SU-DHL-6 (cell line): ENCODE measurements around the gene TRAPPC5.

Experiments
- EZH2phosphoT487 ChIP-seq: fragments of 200-600 bp; sonication (generic), shearing (Covaris generic); conservative IDR thresholded peaks from 2 replicates; pipeline ENCODE4 v1.6.1; 2018; ENCODE audit warnings: mild to moderate bottlenecking, antibody characterized with exemption, low read length, moderate library complexity, mixed read lengths
- TF ChIP-seq, protein P1 (sequence below): fragments of 200-600 bp; sonication (generic); IDR thresholded peaks from one replicate; pipeline ENCODE4 v1.5.1; 2017; ENCODE audit warnings: antibody characterized with exemption, mild to moderate bottlenecking, low read length, moderate library complexity; ENCODE audit not compliant: insufficient read depth, poor library complexity, severe bottlenecking

DNA sequence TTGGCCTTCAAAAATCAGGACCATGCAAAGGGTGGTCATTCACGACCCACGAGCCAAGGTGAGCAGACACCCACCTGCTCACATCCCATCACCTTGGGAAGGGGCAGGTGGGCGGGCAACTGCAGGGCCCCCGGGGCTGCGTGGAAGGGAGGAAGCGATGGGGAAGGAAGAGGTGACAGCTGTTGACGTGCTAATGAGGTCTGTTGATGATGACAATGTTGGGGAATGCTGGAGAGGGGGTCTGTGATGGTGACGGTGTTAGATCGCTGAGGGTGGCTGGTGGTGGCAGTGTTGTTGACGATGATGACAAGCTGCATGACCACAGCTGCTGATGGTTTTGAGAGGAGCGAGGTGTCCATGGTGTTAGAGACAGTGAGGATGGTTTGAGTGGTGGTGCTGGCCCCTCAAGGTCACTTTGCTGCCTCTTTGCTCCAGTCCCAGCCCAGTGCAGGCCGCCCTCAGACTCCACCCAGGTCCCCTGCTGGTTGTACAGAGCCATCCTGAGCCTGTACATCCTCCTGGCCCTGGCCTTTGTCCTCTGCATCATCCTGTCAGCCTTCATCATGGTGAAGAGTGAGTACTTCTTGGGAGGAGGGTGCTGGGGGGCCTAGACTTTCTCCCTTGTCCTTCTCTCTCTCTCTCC, 2.8 kb upstream of the TRAPPC5 start:
- TF ChIP-seq, protein P1, sequence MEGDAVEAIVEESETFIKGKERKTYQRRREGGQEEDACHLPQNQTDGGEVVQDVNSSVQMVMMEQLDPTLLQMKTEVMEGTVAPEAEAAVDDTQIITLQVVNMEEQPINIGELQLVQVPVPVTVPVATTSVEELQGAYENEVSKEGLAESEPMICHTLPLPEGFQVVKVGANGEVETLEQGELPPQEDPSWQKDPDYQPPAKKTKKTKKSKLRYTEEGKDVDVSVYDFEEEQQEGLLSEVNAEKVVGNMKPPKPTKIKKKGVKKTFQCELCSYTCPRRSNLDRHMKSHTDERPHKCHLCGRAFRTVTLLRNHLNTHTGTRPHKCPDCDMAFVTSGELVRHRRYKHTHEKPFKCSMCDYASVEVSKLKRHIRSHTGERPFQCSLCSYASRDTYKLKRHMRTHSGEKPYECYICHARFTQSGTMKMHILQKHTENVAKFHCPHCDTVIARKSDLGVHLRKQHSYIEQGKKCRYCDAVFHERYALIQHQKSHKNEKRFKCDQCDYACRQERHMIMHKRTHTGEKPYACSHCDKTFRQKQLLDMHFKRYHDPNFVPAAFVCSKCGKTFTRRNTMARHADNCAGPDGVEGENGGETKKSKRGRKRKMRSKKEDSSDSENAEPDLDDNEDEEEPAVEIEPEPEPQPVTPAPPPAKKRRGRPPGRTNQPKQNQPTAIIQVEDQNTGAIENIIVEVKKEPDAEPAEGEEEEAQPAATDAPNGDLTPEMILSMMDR, result no peak
- TF ChIP-seq EZH2phosphoT487, result no peak
